HG03066 (cell line): Measurements from ENCODE around the gene E2F2.

Experiments
- ATAC-seq: cut with Tn5 transposase; IDR thresholded peaks from one replicate; pipeline ENCODE4 v1.9.1; 2021; ENCODE audit warnings: low read depth; ENCODE audit not compliant: unreplicated experiment

Gene E2F2

GRCh38 chr1:23489842-23490241, 41.2 kb downstream of the E2F2 start:
- ATAC-seq, result no peak

- no peak for ATAC-seq
Observed at GRCh38 chr1:23485002-23485332, 46.1 kb downstream of the E2F2 start.

GRCh38 chr1:23484253-23485001, 46.6 kb downstream of the E2F2 start:
- ATAC-seq, result peak; percentile 57

- peak; percentile 27 for ATAC-seq
Observed at GRCh38 chr1:23483321-23484252, 47.4 kb downstream of the E2F2 start, which contains the start of gene ASAP3. TSS of gene ASAP3 (minus strand) at chr1:23484179. CDS start at chr1:23484133, 46 bp downstream.

- ATAC-seq, result no peak
Observed at GRCh38 chr1:23481904-23482303, 49.1 kb downstream of the E2F2 start.

- ATAC-seq, result no peak
Observed at GRCh38 chr1:23481026-23481597, 49.9 kb downstream of the E2F2 start.

GRCh38 chr1:23480187-23481025, 50.6 kb downstream of the E2F2 start:
- no peak for ATAC-seq

GRCh38 chr1:23479666-23479941, 51.4 kb downstream of the E2F2 start:
- ATAC-seq, result no peak

- no peak for ATAC-seq
Observed at GRCh38 chr1:23478896-23479665, 52.0 kb downstream of the E2F2 start.

GRCh38 chr1:23477359-23478144, 53.5 kb downstream of the E2F2 start:
- no peak for ATAC-seq

GRCh38 chr1:23475641-23476040, 55.4 kb downstream of the E2F2 start:
- no peak for ATAC-seq

GRCh38 chr1:23475134-23475628, 55.9 kb downstream of the E2F2 start:
- ATAC-seq, result no peak

GRCh38 chr1:23473037-23473800, 57.8 kb downstream of the E2F2 start:
- ATAC-seq, result no peak

- ATAC-seq, result no peak
Observed at GRCh38 chr1:23472351-23473036, 58.5 kb downstream of the E2F2 start.

GRCh38 chr1:23471473-23472075, 59.5 kb downstream of the E2F2 start:
- ATAC-seq, result no peak

- ATAC-seq, result no peak
Observed at GRCh38 chr1:23470282-23471070, 60.6 kb downstream of the E2F2 start.
